MCF 10A (cell line): Measurements from ENCODE around the gene ATG7. TPM values are rescaled to one million over a fixed set of nuclear protein-coding genes. Genes with fewer than 3 reads are reported as not detected.

Experiments
- BruUV-seq: library from RNA; stranded (reverse); fragments of 400-500 nt; replicated peaks from 2 replicates; lab custom pipeline; 2021; lab: Mats Ljungman, UMichigan
- CTCF ChIA-PET: fragments of 300-600 bp; sonication (Branson Sonifier 250); formaldehyde crosslinking; extraction: SDS; loops from one replicate; lab custom pipeline; 2021; ENCODE audit warnings: antibody characterized with exemption, inconsistent platforms; lab: Yijun Ruan, JAX
- POLR2A ChIA-PET: fragments of 300-600, 350-650 bp; sonication (Branson Sonifier 250); formaldehyde crosslinking; extraction: SDS; loops from one replicate; lab custom pipeline; 2020; ENCODE audit warnings: antibody characterized with exemption, inconsistent platforms; lab: Yijun Ruan, JAX
- DNase-seq: peaks from one replicate; pipeline ENCODE4 v3.0.0-alpha.2; 2018; ENCODE audit not compliant: unreplicated experiment
- H3K27ac Mint-ChIP-seq: one replicate; pipeline ENCODE4 v1.8.0; 2022; ENCODE audit warnings: mild to moderate bottlenecking, low read depth, mixed read lengths; ENCODE audit not compliant: unreplicated experiment
- H3K27me3 Mint-ChIP-seq: one replicate; pipeline ENCODE4 v1.8.0; 2022; ENCODE audit warnings: mixed read lengths; ENCODE audit not compliant: insufficient read depth, unreplicated experiment
- H3K36me3 Mint-ChIP-seq: one replicate; pipeline ENCODE4 v1.8.0; 2022; ENCODE audit warnings: mild to moderate bottlenecking, moderate library complexity, mixed read lengths; ENCODE audit not compliant: insufficient read depth, unreplicated experiment
- H3K4me1 Mint-ChIP-seq: one replicate; pipeline ENCODE4 v1.8.0; 2022; ENCODE audit warnings: mixed read lengths; ENCODE audit not compliant: insufficient read depth, unreplicated experiment
- H3K4me3 Mint-ChIP-seq: one replicate; pipeline ENCODE4 v1.8.0; 2022; ENCODE audit warnings: mild to moderate bottlenecking, moderate library complexity, mixed read lengths; ENCODE audit not compliant: unreplicated experiment
- H3K9me3 Mint-ChIP-seq: one replicate; pipeline ENCODE4 v1.8.0; 2022; ENCODE audit warnings: mixed read lengths; ENCODE audit not compliant: unreplicated experiment
- CTCF ChIP-seq: fragments of 200-600 bp; IDR thresholded peaks from one replicate; pipeline ENCODE4 v1.8.0; 2022; ENCODE audit warnings: antibody characterized with exemption, mild to moderate bottlenecking; ENCODE audit not compliant: unreplicated experiment
- intact Hi-C: fragments of 100-400 bp; cut with micrococcal nuclease; formaldehyde crosslinking; loops from 2 replicates; pipeline ENCODE4 v1.14.1; 2022
- total RNA-seq: library from RNA; stranded (reverse); gene quantifications from 2 replicates; pipeline ENCODE4 v1.2.3, GENCODE V29; 2022

ATG7 gene
- total RNA-seq, 1 experiment from 2014 or later, result 54.0 TPM

DNA sequence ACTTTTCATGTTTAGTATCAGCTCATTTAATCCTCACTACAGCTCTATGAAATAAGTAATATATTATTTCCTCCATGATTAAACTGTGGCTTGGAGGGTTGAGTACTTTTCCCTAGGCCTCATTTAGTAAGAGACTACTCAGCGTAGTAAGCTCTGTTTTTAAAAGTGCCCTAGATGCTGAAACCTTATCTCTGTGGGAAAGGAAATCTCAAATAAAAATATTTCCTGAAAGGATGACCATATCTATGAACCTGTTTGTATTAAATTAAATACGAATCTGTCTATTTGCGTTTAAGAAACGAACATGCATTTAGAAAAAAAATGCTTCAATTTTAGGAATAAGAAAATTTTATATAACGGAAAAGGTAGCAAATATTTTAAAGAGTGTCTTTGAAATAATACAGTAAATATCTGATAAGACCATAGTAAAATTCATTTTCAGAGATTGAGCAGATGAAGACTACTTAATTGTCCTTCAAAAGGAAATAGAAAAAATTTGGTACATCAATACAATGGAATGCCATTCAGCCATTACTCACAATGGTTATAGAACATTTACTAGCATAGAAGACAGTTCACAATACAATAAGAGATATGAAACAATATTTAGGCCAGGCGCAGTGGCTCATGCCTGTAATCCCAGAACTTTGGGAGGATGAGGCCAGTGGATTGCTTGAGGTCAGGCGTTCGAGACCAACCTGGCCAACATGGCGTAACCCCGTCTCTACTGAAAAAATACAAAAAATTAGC, 56.2 kb downstream of the ATG7 start:
- intact Hi-C loops, result no loop called here
- ChIA-PET CTCF (interaction anchor here (0.7 to 2.0 kb wide), 4 partner anchors 32 to 383 kb away, joined by 3 to 16 read pairs (median 4); no protein-coding TSS in a partner anchor), POLR2A (no interaction called here)
- DNase-seq, result no peak
- Mint-ChIP-seq H3K36me3 (peaks cover 63% of the 10 kb centered on the region), H3K27ac (no peak overlapping the region), H3K4me1 (no peaks in the 10 kb centered on the region), H3K27me3 (no peaks in the 10 kb centered on the region), H3K9me3 (no peaks in the 10 kb centered on the region), H3K4me3 (no peak overlapping the region)
- no peak for TF ChIP-seq CTCF
- no TSS peak for BruUV-seq

DNA sequence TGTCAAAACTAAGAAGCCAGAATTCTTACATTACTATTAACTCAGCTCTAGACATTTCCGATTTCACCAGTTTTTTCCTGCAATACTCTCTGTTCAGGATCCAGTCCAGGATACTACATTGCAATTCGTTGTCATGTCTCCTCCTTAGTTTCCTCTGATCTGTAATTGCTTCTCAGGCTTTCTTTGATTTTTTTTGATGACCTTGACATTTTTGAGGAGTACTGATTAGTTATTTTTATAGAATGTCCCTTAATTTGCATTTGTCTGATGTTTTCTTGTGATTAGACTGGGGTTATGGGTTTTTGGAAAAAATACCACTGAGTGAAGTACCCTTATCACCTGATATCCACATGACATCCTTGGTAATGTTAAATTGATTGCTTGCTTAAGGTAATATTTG, 57.6 kb downstream of the ATG7 start:
- intact Hi-C loops, result loop anchor here (10.0 kb wide), 1 partner anchor 575 kb away; no protein-coding TSS in a partner anchor
- CTCF ChIA-PET, result interaction anchor here (0.7 to 1.5 kb wide), 2 partner anchors 172 to 268 kb away, joined by 3 to 4 read pairs; no protein-coding TSS in a partner anchor

GRCh38 chr3:11331101-11331500, 58.9 kb downstream of the ATG7 start:
- DNase-seq, result no peak
- no peaks in the 10 kb centered on the region for H3K27me3 Mint-ChIP-seq
- H3K27ac Mint-ChIP-seq, result peak overlapping the region; percentile 32
- no peaks in the 10 kb centered on the region for H3K4me1 Mint-ChIP-seq
- no peak for TF ChIP-seq CTCF
- no TSS peak for BruUV-seq
- ChIA-PET CTCF (interaction anchor here (0.7 to 1.2 kb wide), 2 partner anchors 88 to 176 kb away, joined by 3 read pairs; partner anchors contain the start of gene HRH1), POLR2A (no interaction called here)
- intact Hi-C loops, result loop anchor here (10.0 kb wide), 1 partner anchor 576 kb away; no protein-coding TSS in a partner anchor
- no peak overlapping the region for H3K4me3 Mint-ChIP-seq
- no peaks in the 10 kb centered on the region for H3K9me3 Mint-ChIP-seq
- peaks cover 56% of the 10 kb centered on the region for H3K36me3 Mint-ChIP-seq

More for the DNA sequence above, 57.6 kb downstream of the ATG7 start:
- Mint-ChIP-seq H3K36me3 (peaks cover 58% of the 10 kb centered on the region), H3K27me3 (no peaks in the 10 kb centered on the region), H3K4me3 (no peak overlapping the region), H3K27ac (no peak overlapping the region), H3K9me3 (no peaks in the 10 kb centered on the region), H3K4me1 (no peaks in the 10 kb centered on the region)
- no peak for TF ChIP-seq CTCF
- BruUV-seq, result no TSS peak
- no peak for DNase-seq
- POLR2A ChIA-PET, result interaction anchor here (0.6 kb wide), 1 partner anchor 69 kb away, joined by 3 read pairs; no protein-coding TSS in a partner anchor

DNA sequence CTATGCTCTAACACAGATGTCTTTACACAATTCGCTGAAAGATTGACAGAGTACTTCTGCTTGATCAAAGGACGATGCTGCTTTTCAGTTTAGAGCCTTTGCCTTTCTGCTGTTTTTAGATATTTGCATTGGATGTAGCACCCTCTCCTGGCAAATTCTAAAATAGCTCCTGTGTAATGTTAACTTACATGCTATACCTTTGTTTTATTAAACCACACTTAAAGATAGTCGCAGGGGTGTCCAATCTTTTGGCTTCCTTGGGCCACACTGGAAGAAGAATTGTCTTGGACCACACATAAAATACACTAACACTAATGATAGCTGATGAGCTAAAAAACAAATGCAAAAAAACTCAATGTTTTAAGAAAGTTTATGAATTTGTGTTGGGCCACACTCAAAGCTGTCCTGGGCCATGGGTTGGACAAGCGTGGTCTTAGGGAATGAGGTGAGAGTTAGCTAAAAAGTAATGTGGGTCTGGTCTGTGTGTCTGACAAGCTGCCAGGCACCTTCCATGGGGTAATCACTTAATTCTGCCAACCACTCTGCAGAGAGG, 62.9 kb downstream of the ATG7 start:
- intact Hi-C loops, result loop anchor here (1.0 to 10.0 kb wide), 5 partner anchors 99 to 580 kb away; no protein-coding TSS in a partner anchor
- no peak overlapping the region for H3K4me3 Mint-ChIP-seq
- TF ChIP-seq CTCF, result peak; percentile 55

More for the DNA sequence above, 62.9 kb downstream of the ATG7 start:
- Mint-ChIP-seq H3K27me3 (no peaks in the 10 kb centered on the region), H3K4me1 (no peaks in the 10 kb centered on the region), H3K36me3 (peaks cover 45% of the 10 kb centered on the region), H3K27ac (no peak overlapping the region), H3K9me3 (no peaks in the 10 kb centered on the region)
- ChIA-PET CTCF (interaction anchor here (0.7 to 9.0 kb wide), 41 partner anchors 9 to 967 kb away, joined by 3 to 141 read pairs (median 5); partner anchors contain the start of gene ATG7), POLR2A (interaction anchor here (0.6 to 2.0 kb wide), 10 partner anchors 9 to 198 kb away, joined by 3 to 14 read pairs (median 3); partner anchors contain the start of gene HRH1)
- BruUV-seq, result no TSS peak
- DNase-seq, result peak; percentile 77
